Measurements from ENCODE around the gene EFR3B. TPM values are rescaled to one million over a fixed set of nuclear protein-coding genes. Genes with fewer than 3 reads are reported as not detected.

The EFR3B gene
- total RNA-seq, 1 donor from 2014 or later = 14.7 TPM

DNA sequence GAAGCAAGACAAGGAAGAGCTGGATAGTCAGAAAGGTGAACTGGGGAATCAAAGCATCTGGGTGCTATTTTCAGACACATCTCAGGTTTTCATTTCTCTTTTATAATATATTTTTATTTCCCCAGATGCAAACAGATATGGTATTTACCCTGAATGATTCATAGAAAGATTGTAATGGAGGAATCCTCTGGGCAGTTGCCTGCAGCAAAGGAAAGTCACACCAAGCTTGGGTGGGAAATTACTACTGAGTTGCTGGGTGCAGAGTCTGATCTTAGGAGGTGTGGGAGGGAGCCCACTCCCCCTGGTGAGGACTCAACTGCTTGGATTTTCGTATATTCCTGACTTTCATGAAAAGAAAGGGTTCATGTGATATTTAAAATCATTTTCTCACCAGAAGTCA lies 2.1 kb downstream of the EFR3B start:
- Histone ChIP-seq H3K9ac (ENCODE audit: low read length) (no peak overlapping the region), H3K4me3 (ENCODE audit: insufficient read depth, low read depth, low read length) (no peak overlapping the region), H3K4me2 (ENCODE audit: low read length) (peak overlapping the region; percentile 97), H3K79me2 (ENCODE audit: insufficient read depth, low read length) (no peaks in the 10 kb centered on the region), H3K27ac (ENCODE audit: low read depth, low read length) (no peak overlapping the region), H2AFZ (ENCODE audit: low read depth, low read length) (no peak overlapping the region), H3K27me3 (ENCODE audit: insufficient read depth, low read length) (no peaks in the 10 kb centered on the region), H3K4me1 (ENCODE audit: insufficient read depth, low read length) (peaks cover 19% of the 10 kb centered on the region), H4K20me1 (ENCODE audit: insufficient read depth, low read length) (peaks cover 14% of the 10 kb centered on the region), H3K9me3 (ENCODE audit: insufficient read depth, low read depth, low read length) (no peaks in the 10 kb centered on the region), H3K36me3 (ENCODE audit: insufficient read depth, low read length) (no peaks in the 10 kb centered on the region)
- Mint-ChIP-seq H3K9me3 (ENCODE audit: unreplicated experiment) (no peaks in the 10 kb centered on the region), H3K4me1 (ENCODE audit: low read depth, unreplicated experiment) (peaks cover 21% of the 10 kb centered on the region), H3K4me3 (ENCODE audit: unreplicated experiment) (peak overlapping the region; percentile 92), H3K36me3 (ENCODE audit: low read depth, unreplicated experiment) (no peaks in the 10 kb centered on the region), H3K27me3 (ENCODE audit: low read depth, unreplicated experiment) (peaks cover 7% of the 10 kb centered on the region), H3K27ac (ENCODE audit: unreplicated experiment) (peak overlapping the region; percentile 91)
- FAIRE-seq (no peak), DNase-seq (ENCODE audit: low read depth) (no peak)
- no peak for TF ChIP-seq EZH2 (IDR thresholded peaks at IDR 0.05; ENCODE audit: insufficient read depth, low read length)
- TF ChIP-seq, protein P1, sequence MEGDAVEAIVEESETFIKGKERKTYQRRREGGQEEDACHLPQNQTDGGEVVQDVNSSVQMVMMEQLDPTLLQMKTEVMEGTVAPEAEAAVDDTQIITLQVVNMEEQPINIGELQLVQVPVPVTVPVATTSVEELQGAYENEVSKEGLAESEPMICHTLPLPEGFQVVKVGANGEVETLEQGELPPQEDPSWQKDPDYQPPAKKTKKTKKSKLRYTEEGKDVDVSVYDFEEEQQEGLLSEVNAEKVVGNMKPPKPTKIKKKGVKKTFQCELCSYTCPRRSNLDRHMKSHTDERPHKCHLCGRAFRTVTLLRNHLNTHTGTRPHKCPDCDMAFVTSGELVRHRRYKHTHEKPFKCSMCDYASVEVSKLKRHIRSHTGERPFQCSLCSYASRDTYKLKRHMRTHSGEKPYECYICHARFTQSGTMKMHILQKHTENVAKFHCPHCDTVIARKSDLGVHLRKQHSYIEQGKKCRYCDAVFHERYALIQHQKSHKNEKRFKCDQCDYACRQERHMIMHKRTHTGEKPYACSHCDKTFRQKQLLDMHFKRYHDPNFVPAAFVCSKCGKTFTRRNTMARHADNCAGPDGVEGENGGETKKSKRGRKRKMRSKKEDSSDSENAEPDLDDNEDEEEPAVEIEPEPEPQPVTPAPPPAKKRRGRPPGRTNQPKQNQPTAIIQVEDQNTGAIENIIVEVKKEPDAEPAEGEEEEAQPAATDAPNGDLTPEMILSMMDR (IDR thresholded peaks at IDR 0.05; ENCODE audit: insufficient read depth, low read depth, low read length) = no peak

DNA sequence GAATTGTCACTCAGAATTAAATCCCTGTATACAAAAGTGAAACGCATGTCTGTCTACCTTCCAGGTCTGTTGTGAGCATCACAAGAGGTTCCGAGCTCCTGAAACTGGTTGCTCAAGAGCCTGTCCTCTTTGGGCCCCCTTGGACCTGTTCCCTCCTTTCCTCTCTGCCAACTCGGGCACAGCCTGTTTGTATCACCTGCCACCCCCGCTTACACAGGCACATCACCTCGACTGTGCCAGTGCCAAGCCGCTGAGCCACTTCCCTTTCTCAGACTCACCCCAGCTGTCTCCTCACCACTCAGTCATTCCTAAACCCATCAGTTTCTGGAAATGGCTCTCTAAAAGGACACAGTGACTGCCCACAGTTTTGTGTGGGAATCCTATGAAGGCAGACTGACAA lies 3.1 kb downstream of the EFR3B start:
- Mint-ChIP-seq H3K27me3 (ENCODE audit: low read depth, unreplicated experiment) (peaks cover 6% of the 10 kb centered on the region), H3K9me3 (ENCODE audit: unreplicated experiment) (no peaks in the 10 kb centered on the region), H3K4me3 (ENCODE audit: unreplicated experiment) (peak overlapping the region; percentile 79), H3K4me1 (ENCODE audit: low read depth, unreplicated experiment) (peaks cover 21% of the 10 kb centered on the region), H3K27ac (ENCODE audit: unreplicated experiment) (peak overlapping the region; percentile 91), H3K36me3 (ENCODE audit: low read depth, unreplicated experiment) (peaks cover 2% of the 10 kb centered on the region)
- peaks cover 19% of the 10 kb centered on the region for H3K4me1 ChIP-seq (ENCODE audit: insufficient read depth, low read length)
- H3K79me2 ChIP-seq (ENCODE audit: insufficient read depth, low read length) = no peaks in the 10 kb centered on the region
- DNase-seq (ENCODE audit: low read depth) (no peak), FAIRE-seq (no peak)
- no peaks in the 10 kb centered on the region for H3K9me3 ChIP-seq (ENCODE audit: insufficient read depth, low read depth, low read length)
- H3K27me3 ChIP-seq (ENCODE audit: insufficient read depth, low read length) = no peaks in the 10 kb centered on the region
- H3K27ac ChIP-seq (ENCODE audit: low read depth, low read length) = no peak overlapping the region
- no peak overlapping the region for H3K4me2 ChIP-seq (ENCODE audit: low read length)
- H3K4me3 ChIP-seq (ENCODE audit: insufficient read depth, low read depth, low read length) = no peak overlapping the region
- H4K20me1 ChIP-seq (ENCODE audit: insufficient read depth, low read length) = peaks cover 14% of the 10 kb centered on the region
- no peaks in the 10 kb centered on the region for H3K36me3 ChIP-seq (ENCODE audit: insufficient read depth, low read length)
- TF ChIP-seq, protein P1 (IDR thresholded peaks at IDR 0.05; ENCODE audit: insufficient read depth, low read depth, low read length) = no peak
- TF ChIP-seq EZH2 (IDR thresholded peaks at IDR 0.05; ENCODE audit: insufficient read depth, low read length) = no peak
- no peak overlapping the region for H3K9ac ChIP-seq (ENCODE audit: low read length)
- H2AFZ ChIP-seq (ENCODE audit: low read depth, low read length) = no peak overlapping the region

DNA sequence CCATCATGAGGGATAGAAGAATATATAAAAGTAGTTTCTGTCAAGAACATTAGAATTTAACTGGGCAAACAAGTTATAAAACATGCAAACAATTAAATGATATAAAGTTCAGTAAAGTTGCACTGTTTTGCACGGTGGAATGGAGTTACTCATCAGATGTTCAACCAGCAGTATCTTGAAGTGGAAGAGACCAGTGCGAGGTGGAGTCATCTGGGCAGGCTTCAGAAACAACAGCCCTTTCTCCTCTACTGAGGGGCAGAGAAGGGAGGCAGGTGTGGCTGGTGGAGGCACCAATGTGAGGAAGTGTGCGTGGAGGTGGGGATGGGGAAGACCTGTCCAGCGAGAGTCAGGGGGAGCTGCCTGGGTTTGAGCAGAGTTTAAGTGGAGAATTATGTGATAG lies 7.5 kb downstream of the EFR3B start:
- H4K20me1 ChIP-seq (ENCODE audit: insufficient read depth, low read length) = peaks cover 4% of the 10 kb centered on the region
- H3K9ac ChIP-seq (ENCODE audit: low read length) = no peak overlapping the region
- H3K79me2 ChIP-seq (ENCODE audit: insufficient read depth, low read length) = no peaks in the 10 kb centered on the region
- Mint-ChIP-seq H3K27me3 (ENCODE audit: low read depth, unreplicated experiment) (no peaks in the 10 kb centered on the region), H3K27ac (ENCODE audit: unreplicated experiment) (no peak overlapping the region), H3K4me1 (ENCODE audit: low read depth, unreplicated experiment) (peaks cover 7% of the 10 kb centered on the region), H3K36me3 (ENCODE audit: low read depth, unreplicated experiment) (peaks cover 2% of the 10 kb centered on the region), H3K4me3 (ENCODE audit: unreplicated experiment) (no peak overlapping the region), H3K9me3 (ENCODE audit: unreplicated experiment) (no peaks in the 10 kb centered on the region)
- H2AFZ ChIP-seq (ENCODE audit: low read depth, low read length) = no peak overlapping the region
- H3K27ac ChIP-seq (ENCODE audit: low read depth, low read length) = no peak overlapping the region
- H3K4me2 ChIP-seq (ENCODE audit: low read length) = no peak overlapping the region
- FAIRE-seq = no peak
- no peak for TF ChIP-seq EZH2 (IDR thresholded peaks at IDR 0.05; ENCODE audit: insufficient read depth, low read length)
- TF ChIP-seq, protein P1 (IDR thresholded peaks at IDR 0.05; ENCODE audit: insufficient read depth, low read depth, low read length) = no peak
- no peaks in the 10 kb centered on the region for H3K4me1 ChIP-seq (ENCODE audit: insufficient read depth, low read length)
- H3K36me3 ChIP-seq (ENCODE audit: insufficient read depth, low read length) = no peaks in the 10 kb centered on the region
- H3K9me3 ChIP-seq (ENCODE audit: insufficient read depth, low read depth, low read length) = no peaks in the 10 kb centered on the region
- no peak for DNase-seq (ENCODE audit: low read depth)
- no peaks in the 10 kb centered on the region for H3K27me3 ChIP-seq (ENCODE audit: insufficient read depth, low read length)
- H3K4me3 ChIP-seq (ENCODE audit: insufficient read depth, low read depth, low read length) = no peak overlapping the region
